GM18507 (cell line): ENCODE results near the gene SLC12A8.

Experiments used
- DNase-seq: peaks from one replicate; pipeline ENCODE4 v3.0.0; 2011; ENCODE audit warnings: low read depth; ENCODE audit not compliant: insufficient read length; ENCODE audit errors: extremely low spot score
- FAIRE-seq: peaks from 2 replicates; lab custom pipeline; 2011; peaks lifted over from hg19 to GRCh38; lab: Jason Lieb, UNC

Gene SLC12A8

GRCh38 chr3:125220183-125220582 lies 7.6 kb upstream of the SLC12A8 start:
- no peak for DNase-seq

GRCh38 chr3:125219261-125219701 lies 6.7 kb upstream of the SLC12A8 start:
- DNase-seq (no peak), FAIRE-seq (no peak)

More at GRCh38 chr3:125220183-125220582, 7.6 kb upstream of the SLC12A8 start:
- no peak for FAIRE-seq

- FAIRE-seq (peak; percentile 35), DNase-seq (no peak)
Measured at GRCh38 chr3:125214738-125215137, 2.2 kb upstream of the SLC12A8 start.

GRCh38 chr3:125213946-125214542 lies 1.5 kb upstream of the SLC12A8 start:
- FAIRE-seq: no peak
- DNase-seq: no peak

- FAIRE-seq (no peak), DNase-seq (no peak)
Measured at GRCh38 chr3:125213364-125213755, 812 bp upstream of the SLC12A8 start.

- FAIRE-seq (no peak), DNase-seq (no peak)
Measured at GRCh38 chr3:125212091-125212508, 448 bp downstream of the SLC12A8 start.

- FAIRE-seq (no peak), DNase-seq (no peak)
Measured at GRCh38 chr3:125211523-125212090, 941 bp downstream of the SLC12A8 start.

- no peak for DNase-seq
- no peak for FAIRE-seq
Measured at GRCh38 chr3:125207949-125208568, 4.5 kb downstream of the SLC12A8 start.

GRCh38 chr3:125207507-125207906 lies 5.0 kb downstream of the SLC12A8 start:
- no peak for FAIRE-seq
- DNase-seq: no peak

GRCh38 chr3:125206934-125207333 lies 5.6 kb downstream of the SLC12A8 start:
- FAIRE-seq: no peak
- DNase-seq: no peak

GRCh38 chr3:125203731-125204130 lies 8.8 kb downstream of the SLC12A8 start:
- DNase-seq: no peak
- no peak for FAIRE-seq

GRCh38 chr3:125202197-125202596 lies 10.4 kb downstream of the SLC12A8 start:
- FAIRE-seq: peak; percentile 77
- DNase-seq: no peak

- DNase-seq: peak; percentile 67
- FAIRE-seq: peak; percentile 97
Measured at GRCh38 chr3:125200731-125201139, 11.8 kb downstream of the SLC12A8 start.

GRCh38 chr3:125194849-125195601 lies 17.5 kb downstream of the SLC12A8 start:
- DNase-seq (no peak), FAIRE-seq (peak; percentile 59)

- no peak for DNase-seq
- no peak for FAIRE-seq
Measured at GRCh38 chr3:125194061-125194848, 18.3 kb downstream of the SLC12A8 start.

GRCh38 chr3:125192190-125193035 lies 20.1 kb downstream of the SLC12A8 start:
- FAIRE-seq (peak; percentile 95), DNase-seq (no peak)

- FAIRE-seq (no peak), DNase-seq (no peak)
Measured at GRCh38 chr3:125191730-125192129, 20.8 kb downstream of the SLC12A8 start.

- FAIRE-seq: peak; percentile 15
- no peak for DNase-seq
Measured at GRCh38 chr3:125191256-125191655, 21.3 kb downstream of the SLC12A8 start.

- DNase-seq (no peak), FAIRE-seq (no peak)
Measured at GRCh38 chr3:125190786-125191185, 21.8 kb downstream of the SLC12A8 start.
